Occipital lobe (tissue), 2 donors: ENCODE measurements around the gene AAMP. TPM values are rescaled to one million over a fixed set of nuclear protein-coding genes. Genes with fewer than 3 reads are reported as not detected.

ENCODE experiments used
- DNase-seq: peaks from one replicate; lab custom pipeline; 2025; lab: John Stamatoyannopoulos, UW
- total RNA-seq: library from RNA; depleted of rRNA; stranded (reverse); fragments of >200 nt; gene quantifications from one replicate; pipeline ENCODE4 v1.2.3, GENCODE V29; 2014

The AAMP gene
- total RNA-seq, 1 donor from 2014 or later, result 105 TPM

- DNase-seq, result no peak
These were observed 45.8 kb downstream of the AAMP start for GRCh38 chr2:218224186-218224585.

GRCh38 chr2:218223046-218223445, 46.9 kb downstream of the AAMP start:
- DNase-seq, result no peak

GRCh38 chr2:218221000-218221399, 48.9 kb downstream of the AAMP start:
- DNase-seq, result no peak

GRCh38 chr2:218219934-218220333, 50.0 kb downstream of the AAMP start:
- no peak for DNase-seq

- DNase-seq, result no peak
These were observed 51.4 kb downstream of the AAMP start for GRCh38 chr2:218218268-218219185.

- DNase-seq, result no peak
These were observed 52.3 kb downstream of the AAMP start for GRCh38 chr2:218217360-218218267.

- DNase-seq, result peak; percentile 84
These were observed 53.1 kb downstream of the AAMP start, which contains the start of gene ARPC2 for GRCh38 chr2:218216674-218217359. Gene ARPC2 (plus strand): TSS chr2:218217189. CDS start chr2:218217471, 282 bp downstream.

- DNase-seq, result no peak
These were observed 53.6 kb downstream of the AAMP start for GRCh38 chr2:218216336-218216673.

Other genes with a start within 250 kb of the AAMP start
- gene RUFY4, start 200.9 kb downstream of the AAMP start, total RNA-seq, result 0.78 TPM
- 2.3 TPM for gene CXCR2, start 144.1 kb downstream of the AAMP start, total RNA-seq
- not detected for gene CXCR1, start 103.2 kb downstream of the AAMP start, total RNA-seq
- 110 TPM for gene ARPC2, start 52.9 kb downstream of the AAMP start, total RNA-seq
- not detected for gene GPBAR1, start 9.1 kb downstream of the AAMP start, total RNA-seq
- 18.2 TPM for gene PNKD, start 382 bp upstream of the AAMP start, total RNA-seq
- gene TMBIM1, start 22.4 kb upstream of the AAMP start, total RNA-seq, result 16.2 TPM
- gene CATIP, start 86.7 kb upstream of the AAMP start, total RNA-seq, result 0.31 TPM
- gene SLC11A1, start 112.1 kb upstream of the AAMP start, total RNA-seq, result 1.7 TPM
- 13.3 TPM for gene CTDSP1, start 129.7 kb upstream of the AAMP start, total RNA-seq
- gene VIL1, start 149.0 kb upstream of the AAMP start, total RNA-seq, result not detected